GM21737 (cell line): ENCODE results near the gene GSS.

Source experiments
- ATAC-seq: cut with Tn5 transposase; IDR thresholded peaks from one replicate; pipeline ENCODE4 v1.9.1; 2021; ENCODE audit warnings: mild to moderate bottlenecking, moderate library complexity; ENCODE audit not compliant: unreplicated experiment

GSS gene

DNA sequence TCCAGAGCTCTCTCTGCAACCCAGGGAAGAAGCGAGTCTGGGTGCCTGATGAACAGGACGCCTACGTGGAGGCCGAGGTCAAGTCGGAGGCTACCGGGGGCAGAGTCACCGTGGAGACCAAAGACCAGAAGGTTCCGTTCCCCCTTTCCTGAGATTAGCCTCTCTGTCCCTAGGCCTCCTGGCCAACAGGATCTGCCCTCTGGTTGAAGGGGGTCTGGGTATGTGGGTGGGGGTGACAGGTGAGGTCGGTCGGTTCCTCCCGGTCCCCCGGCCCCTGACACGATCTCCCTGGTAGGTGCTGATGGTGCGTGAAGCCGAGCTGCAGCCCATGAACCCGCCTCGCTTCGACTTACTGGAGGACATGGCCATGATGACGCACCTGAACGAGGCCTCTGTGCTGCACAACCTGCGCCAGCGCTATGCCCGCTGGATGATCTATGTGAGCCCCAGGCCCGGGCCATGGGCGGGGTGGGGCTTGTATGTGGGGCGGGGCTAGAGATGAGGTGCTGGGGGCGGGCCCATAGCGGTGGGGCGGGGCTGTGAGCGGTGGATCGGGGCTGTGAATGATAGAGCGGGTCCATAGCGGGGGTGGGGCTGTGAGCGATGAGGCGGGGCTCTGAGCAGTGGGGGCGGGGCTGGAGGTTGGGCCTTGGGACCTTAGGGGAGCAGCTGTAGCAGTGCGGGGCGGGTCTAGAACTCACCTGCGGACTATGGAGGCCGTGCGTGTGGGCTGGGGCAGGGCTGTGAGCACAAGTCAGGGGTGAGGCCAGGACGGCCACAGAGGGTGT is 24.0 kb upstream of the GSS start:
- no peak for ATAC-seq

DNA sequence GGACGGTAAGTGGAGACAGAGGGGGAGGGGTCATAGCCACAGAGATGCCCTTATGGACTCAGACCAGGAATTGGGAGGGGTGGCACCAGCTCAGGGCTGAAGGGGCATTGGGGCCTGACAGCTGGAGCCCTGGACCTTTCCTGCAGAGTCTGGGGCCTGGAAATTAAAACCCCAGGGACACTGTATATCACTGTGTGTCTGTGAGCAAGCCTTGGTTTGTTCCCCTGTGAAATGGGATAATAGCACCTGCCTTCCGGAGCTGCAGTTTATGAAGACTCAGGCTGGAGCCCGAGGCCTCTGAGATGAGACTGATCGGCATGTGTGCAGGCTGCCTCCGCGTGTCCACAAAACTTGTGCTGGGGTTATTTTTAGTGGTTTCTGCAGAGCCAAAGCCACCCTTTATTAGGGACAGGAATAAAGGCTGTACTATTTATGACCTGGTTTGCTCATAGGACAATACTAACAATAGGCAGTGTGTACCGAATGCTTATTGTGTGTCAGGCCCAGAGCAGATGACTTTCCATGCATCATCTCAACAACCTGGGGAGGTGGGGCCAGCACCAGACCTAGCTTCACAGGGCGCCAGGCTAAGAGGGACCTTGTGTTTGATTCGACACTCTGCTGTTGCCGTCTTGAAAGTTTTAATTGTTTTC is 22.6 kb upstream of the GSS start:
- ATAC-seq, result no peak

DNA sequence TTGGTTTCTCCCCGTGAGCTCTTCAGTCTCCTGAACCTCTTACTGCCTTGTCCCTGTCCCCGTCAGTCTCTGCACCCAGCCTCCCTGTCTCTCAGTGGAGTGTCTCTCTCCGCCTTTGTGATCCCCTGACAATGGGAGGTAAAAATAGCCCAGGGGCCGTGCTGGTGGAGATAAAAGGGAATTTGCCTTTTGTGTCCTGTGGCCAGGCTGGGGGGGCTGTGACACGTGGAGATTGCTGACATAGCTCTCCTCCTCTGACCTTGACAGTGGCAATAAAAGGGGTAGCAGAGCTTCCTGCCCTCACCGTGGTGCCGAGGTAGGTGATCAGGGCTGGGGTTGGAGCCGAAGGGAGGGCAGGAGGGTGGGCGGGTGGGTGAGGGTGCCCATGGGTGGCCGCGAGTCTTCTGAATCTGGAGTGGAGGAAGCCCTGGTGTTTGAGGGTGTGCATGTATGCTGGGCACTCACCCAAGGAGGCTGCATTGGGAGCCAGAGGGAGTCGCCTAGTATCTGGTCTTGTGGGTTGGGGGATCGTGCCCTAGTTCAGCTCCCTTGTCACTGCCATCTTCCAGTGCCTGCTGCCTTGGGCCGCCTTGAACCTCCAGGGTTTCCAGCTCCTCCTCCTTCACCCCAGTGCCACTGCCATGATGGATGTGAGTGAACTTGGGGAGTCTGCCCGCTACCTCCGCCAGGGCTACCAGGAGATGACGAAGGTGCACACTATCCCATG is 21.9 kb upstream of the GSS start:
- no peak for ATAC-seq

DNA sequence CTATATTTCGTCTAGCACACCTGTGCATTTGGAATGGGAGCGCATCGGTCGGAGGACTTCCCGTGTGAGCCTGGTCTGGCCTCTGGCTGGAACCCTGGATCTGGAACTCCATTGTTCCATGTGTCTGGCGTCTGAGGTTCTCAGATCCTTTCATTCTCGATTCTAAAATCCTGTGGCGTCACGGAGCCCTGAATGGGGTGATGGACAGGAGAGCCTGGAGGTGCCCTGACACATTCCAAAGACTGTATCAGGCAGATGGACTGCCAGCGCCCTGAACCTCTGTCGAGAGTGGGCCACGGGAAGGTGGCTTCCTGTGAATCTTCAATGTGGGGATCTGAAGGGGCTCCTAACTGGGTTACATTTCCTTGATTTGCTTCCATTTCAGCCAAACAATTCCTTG is 20.7 kb upstream of the GSS start:
- no peak for ATAC-seq

DNA sequence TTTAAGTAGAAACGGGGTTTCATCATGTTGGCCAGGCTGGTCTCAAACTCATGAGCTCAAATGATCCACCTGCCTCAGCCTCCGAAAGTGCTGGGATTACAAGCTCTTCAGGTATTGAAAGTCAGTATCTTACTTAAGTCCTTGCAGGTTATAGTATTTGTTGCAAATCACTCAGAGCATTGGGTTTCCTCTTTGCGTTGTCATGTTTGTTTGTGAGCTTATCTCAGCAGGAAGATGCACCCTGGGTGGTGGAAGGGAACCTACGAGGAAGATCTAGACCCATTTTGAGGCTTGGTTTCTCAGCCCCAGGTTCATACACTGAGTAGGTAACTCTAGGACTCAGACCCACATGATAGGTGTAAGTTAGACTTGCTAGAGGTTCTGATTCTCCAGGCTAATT is 18.6 kb upstream of the GSS start:
- ATAC-seq, result no peak

DNA sequence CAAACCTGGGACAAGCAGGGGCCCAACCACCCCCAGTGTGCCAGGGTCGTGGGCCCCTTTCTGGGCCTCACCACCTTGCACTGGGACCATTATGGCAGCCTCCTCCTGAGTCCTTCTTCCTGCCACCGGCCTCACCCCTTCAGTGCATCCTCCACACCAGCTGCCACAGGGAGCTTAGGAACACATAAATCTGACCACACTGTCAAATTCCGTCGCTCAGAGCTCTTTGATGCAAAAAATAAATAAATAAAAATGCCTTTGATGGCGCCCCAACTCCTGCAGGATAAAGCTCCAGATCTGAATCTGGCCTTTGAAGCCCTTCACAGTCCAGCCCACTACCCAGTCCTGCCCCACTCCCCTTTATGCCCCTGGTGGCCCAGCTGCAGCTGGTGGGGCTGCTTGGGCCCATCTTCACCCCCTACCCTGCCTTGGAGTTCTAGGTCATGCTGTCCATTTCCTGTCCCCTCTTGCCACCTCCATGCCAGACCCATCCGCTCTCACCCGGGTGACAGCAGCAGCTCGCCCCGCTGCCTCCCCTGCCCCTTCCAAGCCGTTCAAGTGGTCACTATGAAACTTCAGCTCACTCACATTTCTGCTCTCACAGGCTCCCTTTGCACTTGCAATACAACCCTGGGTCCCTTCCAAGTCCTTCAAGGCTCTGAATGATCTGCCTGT is 16.1 kb upstream of the GSS start:
- no peak for ATAC-seq

DNA sequence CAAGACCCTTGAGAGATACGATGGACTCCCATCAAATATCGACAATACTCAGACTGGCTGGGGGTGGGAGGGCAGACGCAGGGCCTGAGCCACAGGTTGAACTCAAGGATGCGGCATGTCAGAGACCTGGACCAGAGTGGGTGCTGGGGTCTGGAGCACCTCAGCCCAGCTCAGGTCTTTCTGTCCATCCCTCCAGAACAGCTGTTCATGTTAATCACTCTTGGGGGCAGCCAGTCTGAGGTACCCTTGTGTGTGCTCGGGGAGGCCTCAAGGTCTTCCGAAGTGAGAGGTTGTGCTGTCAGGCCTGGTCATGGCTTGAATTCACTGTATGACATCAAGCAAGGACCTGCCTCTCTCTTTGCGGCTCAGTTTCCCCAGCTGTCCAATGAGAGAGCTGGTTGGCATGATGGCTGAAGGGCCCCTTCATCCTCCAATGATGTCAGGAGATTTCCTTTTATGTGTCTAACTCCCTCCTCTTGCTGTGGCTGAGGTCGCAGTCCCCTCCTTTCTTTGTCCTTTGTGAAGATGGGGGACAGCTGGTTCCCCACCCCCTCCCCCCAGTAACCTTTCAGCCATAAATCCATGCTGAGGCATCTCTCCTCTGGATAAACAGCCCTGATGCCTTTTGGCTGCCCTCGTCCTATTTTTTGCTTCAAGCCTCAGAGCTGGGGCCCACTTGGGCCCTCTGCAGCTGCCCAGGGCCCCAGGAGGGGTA is 15.4 kb upstream of the GSS start:
- ATAC-seq, result no peak

DNA sequence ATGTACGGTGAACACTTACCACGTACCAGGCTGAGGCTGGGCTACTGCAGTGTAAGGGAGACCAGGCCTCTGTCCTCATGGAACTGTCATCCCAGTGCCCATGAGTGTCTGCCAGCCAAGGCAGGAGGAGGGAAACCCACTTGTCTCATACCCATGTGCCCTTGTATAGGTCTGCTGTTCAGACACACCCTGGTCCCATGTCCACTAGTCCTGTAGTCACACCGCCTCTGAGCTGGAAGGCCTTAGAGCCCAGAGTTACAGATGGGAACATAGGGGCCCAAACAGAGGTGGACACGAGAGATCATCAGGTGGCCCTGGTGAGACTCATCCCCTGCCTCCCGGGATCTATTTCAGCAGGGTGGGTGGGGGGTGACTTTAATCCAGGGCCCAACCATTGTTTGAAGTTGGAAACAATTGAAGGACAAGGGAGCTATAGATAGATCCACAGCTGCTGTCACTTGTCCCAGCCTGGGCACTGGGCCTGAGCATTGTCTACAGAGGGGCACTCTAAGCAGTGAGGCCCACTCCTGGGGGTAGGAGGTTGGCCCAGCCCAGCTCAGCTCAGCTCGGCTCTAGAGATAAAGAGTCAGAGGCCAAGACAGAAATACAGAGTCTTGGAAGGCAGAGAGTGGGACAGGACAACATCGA is 14.7 kb upstream of the GSS start:
- no peak for ATAC-seq

DNA sequence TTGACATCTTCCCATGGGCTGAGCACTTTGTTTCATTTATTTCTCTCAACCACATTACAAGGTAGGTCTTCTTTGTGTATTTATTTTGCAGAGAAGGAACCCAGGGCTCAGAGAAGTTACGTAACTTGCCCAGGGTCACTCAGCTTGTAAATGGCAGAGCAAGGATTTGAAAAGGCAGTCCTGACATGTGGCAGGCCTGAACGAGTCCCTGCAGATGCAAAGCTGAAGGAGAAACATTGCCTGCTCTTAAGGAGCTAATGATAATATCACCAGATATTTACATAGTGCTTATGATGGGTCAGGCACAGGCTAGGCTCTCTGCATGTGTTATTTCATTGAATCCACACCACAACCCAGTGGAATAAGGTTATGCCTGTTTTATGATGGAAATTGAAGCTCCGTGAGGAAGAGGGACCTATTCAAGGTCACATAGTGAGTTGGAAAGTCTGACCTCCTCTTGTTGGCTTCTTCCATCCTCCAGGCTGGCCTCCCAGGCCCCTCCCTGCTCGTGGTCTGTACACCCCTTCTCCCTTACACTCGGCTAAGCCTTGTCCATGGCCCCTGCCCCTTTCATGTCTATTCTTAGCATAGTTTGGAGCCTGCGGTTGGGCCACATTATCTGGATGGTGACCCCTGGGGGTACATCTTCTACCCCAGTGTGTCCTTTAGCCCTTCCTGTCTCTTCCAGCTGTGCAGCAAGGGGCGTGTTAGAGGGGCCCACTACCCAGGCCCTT is 12.6 kb upstream of the GSS start:
- no peak for ATAC-seq

DNA sequence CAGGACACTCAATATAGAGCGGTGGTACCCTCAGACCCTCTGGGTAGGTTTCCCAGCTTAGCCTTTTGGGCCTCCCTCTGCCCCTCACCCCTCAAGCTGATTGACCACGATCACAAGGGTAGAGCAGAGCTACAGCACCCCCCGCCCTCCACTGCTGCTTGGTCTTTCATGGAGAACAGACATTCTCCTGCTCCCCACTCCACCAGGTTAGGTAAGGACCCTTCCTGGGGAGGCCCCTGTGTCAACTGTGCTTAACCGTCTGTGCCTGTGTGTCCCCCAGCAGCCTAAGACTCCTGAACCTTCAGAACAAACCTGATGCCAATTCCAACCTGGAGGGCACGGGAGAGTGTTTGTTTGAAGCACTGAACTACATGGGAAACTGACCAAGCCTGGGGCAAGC is 11.8 kb upstream of the GSS start:
- no peak for ATAC-seq

DNA sequence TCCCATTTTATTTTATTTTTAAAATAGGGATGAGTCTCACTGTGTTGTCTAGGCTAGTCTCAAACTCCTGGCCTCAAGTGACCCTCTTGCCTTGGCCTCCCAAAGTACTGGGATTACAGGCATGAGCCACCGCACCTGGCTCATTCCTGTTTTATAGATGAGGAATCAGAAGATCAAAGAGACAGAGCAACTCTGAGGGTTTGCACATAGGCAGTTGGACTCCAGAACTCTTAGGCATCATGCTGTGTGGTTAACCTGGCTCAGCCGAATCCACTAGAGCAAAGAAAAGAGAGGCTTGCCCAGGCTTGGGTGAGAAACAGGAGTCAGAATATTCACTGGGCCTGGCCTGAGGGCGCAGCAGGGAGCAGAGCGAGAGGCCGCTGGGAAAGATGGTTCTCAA is 9.4 kb upstream of the GSS start:
- ATAC-seq, result no peak

DNA sequence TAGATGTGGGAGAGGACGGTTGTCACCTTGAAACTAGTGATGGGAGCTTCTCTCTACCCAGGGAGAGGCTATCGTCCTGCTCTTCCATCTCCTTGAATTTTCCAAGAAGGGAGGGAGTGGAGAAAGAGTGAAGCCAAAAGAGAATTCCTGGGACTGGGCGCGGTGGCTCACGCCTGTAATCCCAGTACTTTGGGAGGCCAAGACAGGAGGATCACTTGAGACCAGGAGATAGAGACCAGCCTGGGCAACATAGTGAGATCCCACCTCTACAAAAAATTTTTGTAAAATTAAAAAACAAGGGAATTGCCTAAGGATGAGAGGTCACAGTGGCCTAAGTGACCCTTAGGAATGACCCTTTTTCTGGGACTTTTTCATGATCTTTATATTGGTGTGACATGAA is 8.9 kb upstream of the GSS start:
- no peak for ATAC-seq

DNA sequence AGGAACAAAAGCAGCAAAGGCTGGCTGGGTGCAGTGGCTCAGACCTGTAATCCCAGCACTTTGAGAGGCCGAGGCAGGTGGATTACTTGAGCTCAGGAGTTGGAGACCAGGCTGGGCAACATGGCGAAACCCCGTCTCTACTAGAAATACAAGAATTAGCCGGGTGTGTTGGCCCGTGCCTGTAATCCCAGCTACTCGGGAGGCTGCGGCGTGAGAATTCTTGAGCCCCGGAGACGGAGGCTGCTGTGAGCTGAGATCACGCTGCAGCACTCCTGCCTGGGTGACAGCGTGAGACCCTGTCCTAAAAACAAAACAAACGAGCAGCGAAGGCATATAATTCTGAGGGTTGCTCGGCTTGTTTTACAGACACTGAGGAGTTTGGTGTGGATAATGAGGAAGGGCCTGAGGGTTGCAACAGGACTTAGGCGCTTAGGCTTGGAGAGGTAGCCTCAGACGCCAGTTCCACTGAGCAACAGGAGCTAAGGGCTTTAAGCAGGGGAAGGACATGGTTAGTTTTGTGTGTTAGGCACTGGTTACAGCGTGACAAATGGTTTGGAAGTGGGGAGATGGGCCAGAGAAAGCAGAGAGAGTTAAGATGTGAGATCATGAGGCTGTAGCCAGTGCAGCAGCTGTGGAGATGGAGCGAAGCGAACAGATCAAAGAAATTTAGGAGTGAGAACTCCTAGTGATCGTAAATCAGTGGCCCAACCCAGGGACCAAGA is 1.3 kb upstream of the GSS start:
- ATAC-seq, result no peak

DNA sequence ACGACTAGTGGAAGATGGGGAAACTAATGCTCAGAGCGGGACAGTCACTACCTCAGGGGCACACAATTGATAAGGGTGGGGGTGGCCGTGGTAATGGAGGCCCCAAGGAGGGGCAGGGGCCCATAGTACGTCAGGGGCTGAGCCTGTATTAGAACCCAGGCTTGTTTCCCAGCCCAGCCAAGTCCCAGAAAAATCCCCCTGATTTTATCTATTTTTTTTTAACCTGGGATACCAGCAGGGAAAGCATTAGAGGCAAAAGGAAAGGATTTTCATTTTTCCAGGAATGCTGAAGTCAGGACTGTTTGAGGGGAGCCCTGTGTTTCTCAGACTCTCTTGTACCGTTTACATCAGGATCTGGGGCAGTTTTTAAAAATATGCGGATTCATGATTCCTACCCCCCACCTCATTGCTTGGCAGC is 444 bp upstream of the GSS start:
- no peak for ATAC-seq

DNA sequence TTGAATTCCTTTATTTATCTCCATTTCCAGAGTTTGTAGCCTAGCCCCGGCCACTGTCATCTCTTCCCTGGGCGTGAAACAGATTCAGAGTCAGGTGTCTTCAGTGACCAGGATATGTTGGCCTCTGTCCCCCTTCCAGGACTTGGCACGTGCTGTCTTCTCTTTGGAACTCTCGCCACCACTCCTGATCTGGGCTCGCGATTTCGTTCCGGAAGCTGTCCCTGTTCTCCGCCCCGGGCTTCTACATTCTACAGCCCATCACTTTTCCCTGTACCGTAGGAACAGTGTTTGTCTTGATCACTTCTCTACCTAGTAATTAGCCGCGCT is 739 bp downstream of the GSS start:
- no peak for ATAC-seq

DNA sequence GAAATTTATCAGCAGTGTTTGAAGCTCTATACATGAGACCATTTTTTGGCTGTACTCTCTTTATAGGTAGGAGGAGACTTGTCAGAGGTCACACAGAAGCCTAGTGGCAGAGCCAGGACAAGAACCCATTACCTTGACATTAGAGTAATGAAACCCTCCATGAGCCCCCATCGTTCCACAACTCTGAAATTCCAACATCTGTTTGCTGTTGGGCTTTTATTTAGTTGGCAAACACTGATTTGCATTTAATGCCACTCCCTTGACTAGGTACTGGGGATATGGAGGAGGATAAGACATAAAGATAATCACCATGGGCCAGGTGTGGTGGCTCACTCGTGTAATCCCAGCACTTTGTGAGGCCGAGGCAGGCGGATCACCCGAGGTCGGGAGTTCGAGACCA is 1.6 kb downstream of the GSS start:
- no peak for ATAC-seq

DNA sequence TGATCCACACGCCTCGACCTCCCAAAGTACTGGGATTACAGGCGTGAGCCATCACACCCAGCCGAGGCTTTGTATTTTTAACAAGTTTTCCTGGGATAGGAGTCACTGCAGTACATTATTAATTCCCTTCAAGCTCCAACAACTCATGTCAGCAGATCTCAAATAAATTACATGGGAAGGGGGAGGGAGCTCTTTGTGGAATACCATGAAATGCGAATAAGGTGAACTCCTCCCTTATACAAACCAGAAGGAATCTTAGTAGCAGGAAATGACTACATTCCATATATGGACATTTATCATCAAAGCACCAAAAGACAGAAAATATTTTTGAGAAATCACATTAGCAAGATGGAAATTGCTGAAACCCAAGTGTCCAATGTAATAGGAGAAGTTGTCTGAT is 2.9 kb downstream of the GSS start:
- no peak for ATAC-seq

DNA sequence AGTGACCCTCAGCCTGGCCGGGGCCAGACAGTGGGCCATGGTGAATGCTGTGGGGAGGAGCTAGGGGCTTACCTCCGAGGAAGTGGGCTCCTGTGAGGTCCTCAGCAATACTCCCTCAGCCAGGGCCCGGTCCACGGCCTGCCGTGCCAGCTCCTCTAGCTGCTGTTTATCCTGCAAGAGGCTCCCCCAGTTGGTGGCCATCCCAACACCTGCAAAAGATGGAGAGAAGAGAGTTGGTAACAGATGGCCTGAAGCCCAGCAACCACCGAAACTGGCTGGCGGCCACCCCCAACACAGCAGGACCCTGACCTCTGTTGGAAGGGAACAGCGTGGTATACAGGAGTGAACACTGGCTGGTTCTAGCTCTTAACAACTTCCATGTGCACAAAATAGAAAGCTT is 4.0 kb downstream of the GSS start:
- ATAC-seq, result no peak

DNA sequence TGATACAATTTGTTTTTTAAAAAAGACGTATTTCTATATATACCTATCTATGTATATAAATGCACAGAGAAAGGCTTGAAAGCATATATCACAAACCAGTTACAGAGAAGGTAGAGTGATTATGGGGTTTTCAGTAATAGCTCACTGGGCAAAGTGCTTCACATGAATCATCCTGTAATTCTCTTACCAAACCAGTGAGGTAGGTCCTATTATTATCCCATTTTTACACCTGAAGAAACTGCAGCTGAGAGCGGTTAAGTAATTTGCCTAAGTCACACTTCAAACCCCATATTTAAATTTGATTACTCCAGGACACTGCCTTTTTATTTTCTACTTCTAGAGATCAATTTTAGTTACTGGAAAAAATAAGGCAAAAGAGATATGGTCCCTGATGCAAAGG is 4.4 kb downstream of the GSS start:
- ATAC-seq, result no peak
